ENCODE results near the gene RFPL1. TPM values are rescaled to one million over a fixed set of nuclear protein-coding genes. Genes with fewer than 3 reads are reported as not detected.

Gene RFPL1
- total RNA-seq, 2 experiments from 2014 or later = not detected

GRCh38 chr22:29464581-29464980 lies 26.2 kb downstream of the RFPL1 start:
- ChIA-PET POLR2A (no interaction called here), CTCF (no interaction called here)
- Mint-ChIP-seq H3K27ac (no peak overlapping the region), H3K27me3 (peaks cover 3% of the 10 kb centered on the region), H3K4me3 (no peak overlapping the region), H3K36me3 (ENCODE audit: low read depth) (no peaks in the 10 kb centered on the region), H3K4me1 (ENCODE audit: low read depth) (no peaks in the 10 kb centered on the region), H3K9me3 (no peaks in the 10 kb centered on the region)
- no peak for TF ChIP-seq CTCF (IDR thresholded peaks at IDR 0.05)
- ATAC-seq (no peak), DNase-seq (no peak)
- intact Hi-C loops (cut with micrococcal nuclease) = no loop called here

GRCh38 chr22:29469755-29470154 lies 31.4 kb downstream of the RFPL1 start:
- Mint-ChIP-seq H3K27ac (no peak overlapping the region), H3K4me1 (ENCODE audit: low read depth) (peaks cover 2% of the 10 kb centered on the region), H3K27me3 (peaks cover 6% of the 10 kb centered on the region), H3K4me3 (peak overlapping the region; percentile 57), H3K36me3 (ENCODE audit: low read depth) (no peaks in the 10 kb centered on the region), H3K9me3 (no peaks in the 10 kb centered on the region)
- TF ChIP-seq CTCF (IDR thresholded peaks at IDR 0.05) = no peak
- POLR2A ChIA-PET = no interaction called here
- no peak for DNase-seq
- ATAC-seq = no peak
- CTCF ChIA-PET = interaction anchor here (0.9 to 1.7 kb wide), 3 partner anchors 9 to 94 kb away, joined by 3 to 8 read pairs (median 3); no protein-coding TSS in a partner anchor
- intact Hi-C loops (cut with micrococcal nuclease) = no loop called here

- no peak overlapping the region for H3K27ac Mint-ChIP-seq
- intact Hi-C loops (cut with micrococcal nuclease) = no loop called here
Measured at GRCh38 chr22:29470159-29470855, 31.9 kb downstream of the RFPL1 start.

GRCh38 chr22:29473001-29473400 lies 34.6 kb downstream of the RFPL1 start:
- ATAC-seq (no peak), DNase-seq (no peak)
- ChIA-PET POLR2A (interaction anchor here (1.0 kb wide), 1 partner anchor 12 kb away, joined by 3 read pairs; no protein-coding TSS in a partner anchor), CTCF (interaction anchor here (0.9 to 1.6 kb wide), 4 partner anchors 12 to 77 kb away, joined by 3 to 4 read pairs (median 3); no protein-coding TSS in a partner anchor)
- no peaks in the 10 kb centered on the region for H3K36me3 Mint-ChIP-seq (ENCODE audit: low read depth)
- H3K4me1 Mint-ChIP-seq (ENCODE audit: low read depth) = peaks cover 2% of the 10 kb centered on the region
- peaks cover 13% of the 10 kb centered on the region for H3K27me3 Mint-ChIP-seq
- no peak overlapping the region for H3K27ac Mint-ChIP-seq
- no peak for TF ChIP-seq CTCF (IDR thresholded peaks at IDR 0.05)
- no peaks in the 10 kb centered on the region for H3K9me3 Mint-ChIP-seq
- H3K4me3 Mint-ChIP-seq = no peak overlapping the region
- intact Hi-C loops (cut with micrococcal nuclease) = no loop called here

More at GRCh38 chr22:29470159-29470855, 31.9 kb downstream of the RFPL1 start:
- ATAC-seq (peak; percentile 96), DNase-seq (peak; percentile 82)
- Mint-ChIP-seq H3K27me3 (peaks cover 6% of the 10 kb centered on the region), H3K4me3 (peak overlapping the region; percentile 57), H3K36me3 (ENCODE audit: low read depth) (no peaks in the 10 kb centered on the region), H3K9me3 (no peaks in the 10 kb centered on the region), H3K4me1 (ENCODE audit: low read depth) (peaks cover 2% of the 10 kb centered on the region)
- peak; percentile 99 for TF ChIP-seq CTCF (IDR thresholded peaks at IDR 0.05)
- CTCF ChIA-PET = interaction anchor here (1.0 to 1.8 kb wide), 13 partner anchors 10 to 542 kb away, joined by 3 to 9 read pairs (median 5); partner anchors contain the start of gene NEFH
- POLR2A ChIA-PET = no interaction called here

- peaks cover 10% of the 10 kb centered on the region for H3K4me1 Mint-ChIP-seq (ENCODE audit: low read depth)
- ChIA-PET POLR2A (no interaction called here), CTCF (no interaction called here)
- H3K4me3 Mint-ChIP-seq = no peak overlapping the region
- intact Hi-C loops (cut with micrococcal nuclease) = no loop called here
- TF ChIP-seq CTCF (IDR thresholded peaks at IDR 0.05) = no peak
- peaks cover 25% of the 10 kb centered on the region for H3K27me3 Mint-ChIP-seq
- ATAC-seq = no peak
- H3K27ac Mint-ChIP-seq = no peak overlapping the region
- no peaks in the 10 kb centered on the region for H3K9me3 Mint-ChIP-seq
- peaks cover 3% of the 10 kb centered on the region for H3K36me3 Mint-ChIP-seq (ENCODE audit: low read depth)
- no peak for DNase-seq
Measured at GRCh38 chr22:29475550-29475949, 37.2 kb downstream of the RFPL1 start.

Data from activated CD8-positive, alpha-beta T cell treated with anti-CD3 and anti-CD28 coated beads for 36 hours (primary cell).